Measurements from ENCODE around the gene AMOTL2. TPM values are rescaled to one million over a fixed set of nuclear protein-coding genes. Genes with fewer than 3 reads are reported as not detected.

The AMOTL2 gene
- total RNA-seq, 1 experiment from 2014 or later, result 76.9 TPM

DNA sequence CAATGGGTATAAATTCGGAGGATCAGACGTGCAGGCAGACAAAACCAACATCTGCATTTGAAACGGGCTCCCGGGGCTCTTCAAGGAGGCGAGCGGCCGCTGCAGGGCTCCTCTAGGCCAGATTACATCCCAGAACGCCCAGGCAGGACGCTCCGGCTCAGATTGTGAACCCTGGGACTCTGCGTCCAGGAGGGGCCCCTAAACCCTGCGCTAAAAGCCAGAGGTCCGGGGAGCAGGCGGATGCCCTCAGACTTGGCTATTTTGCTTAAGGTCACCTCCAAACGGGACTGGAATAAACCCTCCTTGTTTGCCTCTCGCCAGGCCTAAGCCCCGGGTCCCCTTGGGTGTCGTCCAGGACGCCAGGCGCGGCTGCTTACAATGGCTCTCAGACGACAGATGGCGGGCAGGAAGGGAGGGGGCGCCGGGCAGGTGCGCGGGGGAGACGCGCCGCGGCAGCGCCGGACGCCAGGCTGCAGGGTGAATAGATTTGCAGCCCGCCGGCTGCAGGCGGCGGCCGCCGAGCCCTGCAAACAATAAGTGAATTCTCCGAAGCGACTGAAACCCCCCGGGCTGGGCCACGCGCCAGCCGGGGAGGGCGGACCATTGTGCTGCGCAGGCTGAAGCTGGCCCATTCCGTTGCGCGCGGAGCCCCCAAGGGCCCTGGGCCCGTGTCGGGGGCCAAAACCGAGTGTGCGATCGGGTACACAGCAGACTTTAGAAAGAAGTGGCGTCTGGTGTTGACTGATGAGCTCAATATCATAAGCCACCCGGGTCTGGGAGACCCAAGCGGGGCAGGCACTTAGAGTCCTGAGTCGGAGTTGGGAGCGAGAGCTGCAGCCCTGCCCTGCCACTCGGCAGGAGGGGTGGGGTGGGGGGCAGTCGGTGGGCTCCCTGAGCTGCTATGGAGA lies 32.3 kb upstream of the AMOTL2 start (continued):
- TF ChIP-seq, protein P1, sequence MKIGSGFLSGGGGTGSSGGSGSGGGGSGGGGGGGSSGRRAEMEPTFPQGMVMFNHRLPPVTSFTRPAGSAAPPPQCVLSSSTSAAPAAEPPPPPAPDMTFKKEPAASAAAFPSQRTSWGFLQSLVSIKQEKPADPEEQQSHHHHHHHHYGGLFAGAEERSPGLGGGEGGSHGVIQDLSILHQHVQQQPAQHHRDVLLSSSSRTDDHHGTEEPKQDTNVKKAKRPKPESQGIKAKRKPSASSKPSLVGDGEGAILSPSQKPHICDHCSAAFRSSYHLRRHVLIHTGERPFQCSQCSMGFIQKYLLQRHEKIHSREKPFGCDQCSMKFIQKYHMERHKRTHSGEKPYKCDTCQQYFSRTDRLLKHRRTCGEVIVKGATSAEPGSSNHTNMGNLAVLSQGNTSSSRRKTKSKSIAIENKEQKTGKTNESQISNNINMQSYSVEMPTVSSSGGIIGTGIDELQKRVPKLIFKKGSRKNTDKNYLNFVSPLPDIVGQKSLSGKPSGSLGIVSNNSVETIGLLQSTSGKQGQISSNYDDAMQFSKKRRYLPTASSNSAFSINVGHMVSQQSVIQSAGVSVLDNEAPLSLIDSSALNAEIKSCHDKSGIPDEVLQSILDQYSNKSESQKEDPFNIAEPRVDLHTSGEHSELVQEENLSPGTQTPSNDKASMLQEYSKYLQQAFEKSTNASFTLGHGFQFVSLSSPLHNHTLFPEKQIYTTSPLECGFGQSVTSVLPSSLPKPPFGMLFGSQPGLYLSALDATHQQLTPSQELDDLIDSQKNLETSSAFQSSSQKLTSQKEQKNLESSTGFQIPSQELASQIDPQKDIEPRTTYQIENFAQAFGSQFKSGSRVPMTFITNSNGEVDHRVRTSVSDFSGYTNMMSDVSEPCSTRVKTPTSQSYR (CRISPR knock-in tag; IDR thresholded peaks at IDR 0.05), result peak; percentile 34; the same call in 1 of the 2 replicates

GRCh38 chr3:134404366-134404885 lies 30.2 kb upstream of the AMOTL2 start:
- Mint-ChIP-seq H3K27me3 (ENCODE audit: low read depth) (peaks cover 56% of the 10 kb centered on the region), H3K4me3 (no peak overlapping the region), H3K4me1 (peaks cover 42% of the 10 kb centered on the region), H3K27ac (no peak overlapping the region), H3K36me3 (peaks cover 23% of the 10 kb centered on the region), H3K9me3 (peaks cover 42% of the 10 kb centered on the region)
- ATAC-seq (no peak), DNase-seq (ENCODE audit: low spot score) (no peak)
- CTCF ChIA-PET, result no interaction called here
- POLR2A ChIA-PET, result interaction anchor here (0.6 kb wide), 1 partner anchor 32 kb away, joined by 3 read pairs; no protein-coding TSS in a partner anchor
- TF ChIP-seq E2F1 (CRISPR knock-in tag; IDR thresholded peaks at IDR 0.05) (no peak), EMX1 (CRISPR knock-in tag; IDR thresholded peaks at IDR 0.05) (no peak), GTF2I (CRISPR knock-in tag; conservative IDR thresholded peaks at IDR 0.05) (no peak), OVOL2 (CRISPR knock-in tag; IDR thresholded peaks at IDR 0.05; ENCODE audit: borderline replicate concordance) (no peak), E2F5 (CRISPR knock-in tag; IDR thresholded peaks at IDR 0.05) (no peak), JUN (CRISPR knock-in tag; IDR thresholded peaks at IDR 0.05) (no peak), PRDM15 (CRISPR knock-in tag; IDR thresholded peaks at IDR 0.05) (no peak), NR2C2 (CRISPR knock-in tag; IDR thresholded peaks at IDR 0.05) (no peak), CREB1 (CRISPR knock-in tag; IDR thresholded peaks at IDR 0.05) (no peak), SMAD3 (CRISPR knock-in tag; IDR thresholded peaks at IDR 0.05; ENCODE audit: borderline replicate concordance) (no peak), ATF3 (CRISPR knock-in tag; conservative IDR thresholded peaks at IDR 0.05) (no peak), KAT7 (CRISPR knock-in tag; IDR thresholded peaks at IDR 0.05; ENCODE audit: borderline replicate concordance) (no peak)

DNA sequence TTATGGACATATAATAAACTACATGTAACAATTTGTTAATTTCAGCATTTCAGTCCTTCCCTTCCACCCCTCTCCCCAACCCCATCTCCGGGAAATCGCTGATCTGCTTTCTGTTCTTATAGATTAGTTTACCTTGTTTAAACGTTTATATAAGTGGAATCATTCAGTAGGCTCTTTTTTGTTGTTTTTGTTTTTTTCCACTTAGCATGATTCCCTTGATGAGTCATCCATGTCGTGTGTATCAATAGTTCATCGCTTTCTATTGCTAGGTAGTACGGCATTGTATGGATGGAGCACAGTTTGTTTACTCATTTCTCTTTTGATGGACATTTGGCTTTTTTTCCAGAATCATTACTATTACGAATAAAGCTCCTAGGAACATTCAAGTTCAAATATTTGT lies 23.5 kb upstream of the AMOTL2 start:
- ATAC-seq, result no peak
- Mint-ChIP-seq H3K4me3 (no peak overlapping the region), H3K36me3 (peaks cover 12% of the 10 kb centered on the region), H3K27ac (no peak overlapping the region), H3K4me1 (peaks cover 5% of the 10 kb centered on the region; the same call in 1 of the 2 replicates), H3K27me3 (ENCODE audit: low read depth) (peaks cover 13% of the 10 kb centered on the region), H3K9me3 (peaks cover 33% of the 10 kb centered on the region)
- DNase-seq (ENCODE audit: low spot score), result no peak
- POLR2A ChIA-PET, result no interaction called here
- CTCF ChIA-PET, result no interaction called here
- no peak for TF ChIP-seq SMAD3 (CRISPR knock-in tag; IDR thresholded peaks at IDR 0.05; ENCODE audit: borderline replicate concordance)
- TF ChIP-seq, protein P2, sequence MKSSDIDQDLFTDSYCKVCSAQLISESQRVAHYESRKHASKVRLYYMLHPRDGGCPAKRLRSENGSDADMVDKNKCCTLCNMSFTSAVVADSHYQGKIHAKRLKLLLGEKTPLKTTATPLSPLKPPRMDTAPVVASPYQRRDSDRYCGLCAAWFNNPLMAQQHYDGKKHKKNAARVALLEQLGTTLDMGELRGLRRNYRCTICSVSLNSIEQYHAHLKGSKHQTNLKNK (CRISPR knock-in tag; IDR thresholded peaks at IDR 0.05), result no peak
- no peak for TF ChIP-seq ZNF219 (CRISPR knock-in tag; IDR thresholded peaks at IDR 0.05; ENCODE audit: borderline replicate concordance)
- TF ChIP-seq FOXJ3 (CRISPR knock-in tag; IDR thresholded peaks at IDR 0.05; ENCODE audit: borderline replicate concordance), result no peak
- TF ChIP-seq, protein P3, sequence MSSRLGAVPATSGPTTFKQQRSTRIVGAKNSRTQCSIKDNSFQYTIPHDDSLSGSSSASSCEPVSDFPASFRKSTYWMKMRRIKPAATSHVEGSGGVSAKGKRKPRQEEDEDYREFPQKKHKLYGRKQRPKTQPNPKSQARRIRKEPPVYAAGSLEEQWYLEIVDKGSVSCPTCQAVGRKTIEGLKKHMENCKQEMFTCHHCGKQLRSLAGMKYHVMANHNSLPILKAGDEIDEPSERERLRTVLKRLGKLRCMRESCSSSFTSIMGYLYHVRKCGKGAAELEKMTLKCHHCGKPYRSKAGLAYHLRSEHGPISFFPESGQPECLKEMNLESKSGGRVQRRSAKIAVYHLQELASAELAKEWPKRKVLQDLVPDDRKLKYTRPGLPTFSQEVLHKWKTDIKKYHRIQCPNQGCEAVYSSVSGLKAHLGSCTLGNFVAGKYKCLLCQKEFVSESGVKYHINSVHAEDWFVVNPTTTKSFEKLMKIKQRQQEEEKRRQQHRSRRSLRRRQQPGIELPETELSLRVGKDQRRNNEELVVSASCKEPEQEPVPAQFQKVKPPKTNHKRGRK (CRISPR knock-in tag; IDR thresholded peaks at IDR 0.05; ENCODE audit: borderline replicate concordance), result no peak
- TF ChIP-seq NR1H2 (CRISPR knock-in tag; IDR thresholded peaks at IDR 0.05), result no peak
- no peak for TF ChIP-seq TP53 (CRISPR knock-in tag; IDR thresholded peaks at IDR 0.05)
- no peak for TF ChIP-seq E2F1 (CRISPR knock-in tag; IDR thresholded peaks at IDR 0.05)
- TF ChIP-seq EMX1 (CRISPR knock-in tag; IDR thresholded peaks at IDR 0.05), result no peak

Measured in WTC11 (cell line).